ENCODE data around the gene VHLL. TPM values are rescaled to one million over a fixed set of nuclear protein-coding genes. Genes with fewer than 3 reads are reported as not detected.
"Not testable (repeated sequence)": the region's sequence is repeated elsewhere in the genome, so short reads cannot be mapped to it uniquely, and the experiment has no call there.

VHLL gene
- total RNA-seq, 4 donors from 2014 or later: not detected

- DNase-seq: no peak
- Histone ChIP-seq H3K36me3 (no peaks in the 10 kb centered on the region), H3K4me1 (peaks cover 0 to 12% of the 10 kb centered on the region in 2 donors), H3K4me3 (no peak overlapping the region), H3K9me3 (no peaks in the 10 kb centered on the region), H3K27me3 (no peaks in the 10 kb centered on the region), H3K27ac (no peak overlapping the region)
- intact Hi-C loops (cut with DNase I; ENCODE audit: low total_unique reads): no loop called here
- TF ChIP-seq, protein P1, sequence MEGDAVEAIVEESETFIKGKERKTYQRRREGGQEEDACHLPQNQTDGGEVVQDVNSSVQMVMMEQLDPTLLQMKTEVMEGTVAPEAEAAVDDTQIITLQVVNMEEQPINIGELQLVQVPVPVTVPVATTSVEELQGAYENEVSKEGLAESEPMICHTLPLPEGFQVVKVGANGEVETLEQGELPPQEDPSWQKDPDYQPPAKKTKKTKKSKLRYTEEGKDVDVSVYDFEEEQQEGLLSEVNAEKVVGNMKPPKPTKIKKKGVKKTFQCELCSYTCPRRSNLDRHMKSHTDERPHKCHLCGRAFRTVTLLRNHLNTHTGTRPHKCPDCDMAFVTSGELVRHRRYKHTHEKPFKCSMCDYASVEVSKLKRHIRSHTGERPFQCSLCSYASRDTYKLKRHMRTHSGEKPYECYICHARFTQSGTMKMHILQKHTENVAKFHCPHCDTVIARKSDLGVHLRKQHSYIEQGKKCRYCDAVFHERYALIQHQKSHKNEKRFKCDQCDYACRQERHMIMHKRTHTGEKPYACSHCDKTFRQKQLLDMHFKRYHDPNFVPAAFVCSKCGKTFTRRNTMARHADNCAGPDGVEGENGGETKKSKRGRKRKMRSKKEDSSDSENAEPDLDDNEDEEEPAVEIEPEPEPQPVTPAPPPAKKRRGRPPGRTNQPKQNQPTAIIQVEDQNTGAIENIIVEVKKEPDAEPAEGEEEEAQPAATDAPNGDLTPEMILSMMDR (IDR thresholded peaks at IDR 0.05): no peak
- TF ChIP-seq POLR2A (IDR thresholded peaks at IDR 0.05): no peak
Observed at GRCh38 chr1:156336242-156336641, 37.1 kb upstream of the VHLL start.

DNA sequence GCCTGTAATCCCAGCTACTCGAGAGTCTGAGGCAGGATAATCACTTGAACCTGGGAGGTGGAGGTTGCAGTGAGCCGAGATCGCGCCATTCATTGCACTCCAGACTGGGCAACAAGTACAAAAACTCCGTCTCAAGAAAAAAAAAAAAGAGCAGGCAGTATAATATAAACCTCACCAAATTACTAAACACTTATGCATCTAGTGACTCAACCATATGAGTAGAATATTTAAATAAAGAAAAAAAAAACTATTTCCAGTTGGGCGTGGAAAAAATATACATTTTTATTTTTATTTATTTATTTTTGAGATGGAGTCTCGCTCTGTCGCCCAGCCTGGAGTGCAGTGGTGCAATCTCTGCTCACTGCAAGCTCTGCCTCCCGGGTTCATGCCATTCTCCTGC, 24.1 kb upstream of the VHLL start:
- H3K27me3 ChIP-seq; H3K4me3 ChIP-seq; H3K4me1 ChIP-seq; intact Hi-C loops (cut with DNase I; ENCODE audit: low total_unique reads); H3K36me3 ChIP-seq; H3K9me3 ChIP-seq; H3K27ac ChIP-seq; DNase-seq: not testable (repeated sequence)

GRCh38 chr1:156320560-156320959, 21.5 kb upstream of the VHLL start:
- no peak overlapping the region for H3K27ac ChIP-seq
- H3K4me3 ChIP-seq: no peak overlapping the region
- intact Hi-C loops (cut with DNase I; ENCODE audit: low total_unique reads): no loop called here
- H3K27me3 ChIP-seq: no peaks in the 10 kb centered on the region
- TF ChIP-seq, protein P1 (IDR thresholded peaks at IDR 0.05): no peak
- no peak for TF ChIP-seq POLR2A (IDR thresholded peaks at IDR 0.05)
- H3K4me1 ChIP-seq: no peaks in the 10 kb centered on the region
- H3K9me3 ChIP-seq: no peaks in the 10 kb centered on the region
- no peak for DNase-seq
- H3K36me3 ChIP-seq: no peaks in the 10 kb centered on the region

GRCh38 chr1:156319664-156320063, 20.6 kb upstream of the VHLL start:
- intact Hi-C loops (cut with DNase I; ENCODE audit: low total_unique reads): no loop called here
- no peaks in the 10 kb centered on the region for H3K36me3 ChIP-seq

GRCh38 chr1:156316909-156317308, 17.8 kb upstream of the VHLL start:
- TF ChIP-seq, protein P1 (IDR thresholded peaks at IDR 0.05): no peak
- Histone ChIP-seq H3K27me3 (no peaks in the 10 kb centered on the region), H3K9me3 (no peaks in the 10 kb centered on the region), H3K27ac (no peak overlapping the region), H3K4me1 (no peaks in the 10 kb centered on the region), H3K36me3 (no peaks in the 10 kb centered on the region), H3K4me3 (no peak overlapping the region)
- intact Hi-C loops (cut with DNase I; ENCODE audit: low total_unique reads): no loop called here
- DNase-seq: no peak

More at GRCh38 chr1:156319664-156320063, 20.6 kb upstream of the VHLL start:
- no peaks in the 10 kb centered on the region for H3K4me1 ChIP-seq
- DNase-seq: no peak
- H3K4me3 ChIP-seq: no peak overlapping the region
- no peaks in the 10 kb centered on the region for H3K27me3 ChIP-seq
- no peaks in the 10 kb centered on the region for H3K9me3 ChIP-seq
- TF ChIP-seq, protein P1 (IDR thresholded peaks at IDR 0.05): peak in 2 of 4 experiments; percentile 9 to 24
- TF ChIP-seq POLR2A (IDR thresholded peaks at IDR 0.05): no peak
- no peak overlapping the region for H3K27ac ChIP-seq

GRCh38 chr1:156310962-156311361, 11.9 kb upstream of the VHLL start:
- no peaks in the 10 kb centered on the region for H3K4me1 ChIP-seq
- no peak overlapping the region for H3K27ac ChIP-seq
- DNase-seq: no peak
- no peaks in the 10 kb centered on the region for H3K36me3 ChIP-seq
- no peaks in the 10 kb centered on the region for H3K27me3 ChIP-seq
- TF ChIP-seq, protein P1 (IDR thresholded peaks at IDR 0.05): no peak
- no peak for TF ChIP-seq POLR2A (IDR thresholded peaks at IDR 0.05)
- no peaks in the 10 kb centered on the region for H3K9me3 ChIP-seq
- no peak overlapping the region for H3K4me3 ChIP-seq
- intact Hi-C loops (cut with DNase I; ENCODE audit: low total_unique reads): no loop called here

Data from uterus (tissue), 4 donors.